T-helper 9 cell (primary cell): ENCODE measurements around the gene ETF1.

ENCODE experiments used
- DNase-seq: peaks from one replicate; pipeline ENCODE4 v3.0.0-alpha.2; 2020

Gene ETF1

DNA sequence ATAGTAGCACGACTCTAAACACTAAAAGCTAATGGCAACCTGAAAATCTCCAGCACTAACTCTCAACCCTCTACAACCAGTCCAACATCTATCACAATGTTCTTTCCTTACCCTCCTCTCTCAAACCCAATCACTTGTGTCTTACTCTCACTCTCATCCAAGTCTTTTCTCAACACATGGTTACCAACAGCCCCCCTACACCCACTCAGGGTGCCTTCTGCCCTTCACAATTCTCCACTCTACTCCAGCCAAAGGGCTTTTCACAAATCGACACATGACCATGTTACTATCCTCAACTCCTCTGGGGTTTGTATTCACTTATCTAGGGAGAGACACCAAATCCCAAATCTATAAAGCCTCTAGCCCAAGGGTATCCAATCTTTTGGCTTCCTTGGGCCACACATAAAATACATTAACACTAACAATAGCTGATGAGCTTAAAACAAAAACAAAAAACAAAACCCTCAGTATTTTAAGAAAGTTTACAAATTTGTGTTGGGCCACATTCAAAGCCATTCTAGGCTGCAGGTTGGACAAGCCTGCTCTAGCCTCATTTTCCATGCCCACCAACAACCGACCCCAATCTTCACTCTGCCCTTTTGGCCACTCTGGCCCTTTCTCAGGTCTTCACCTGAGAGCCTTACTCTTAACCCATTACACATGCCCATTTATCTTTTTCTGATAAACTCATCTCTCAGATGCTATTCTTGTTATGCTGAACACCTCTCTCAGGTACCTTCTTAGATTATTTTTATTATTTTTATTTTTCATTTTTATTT lies 20.5 kb upstream of the ETF1 start:
- DNase-seq: no peak

DNA sequence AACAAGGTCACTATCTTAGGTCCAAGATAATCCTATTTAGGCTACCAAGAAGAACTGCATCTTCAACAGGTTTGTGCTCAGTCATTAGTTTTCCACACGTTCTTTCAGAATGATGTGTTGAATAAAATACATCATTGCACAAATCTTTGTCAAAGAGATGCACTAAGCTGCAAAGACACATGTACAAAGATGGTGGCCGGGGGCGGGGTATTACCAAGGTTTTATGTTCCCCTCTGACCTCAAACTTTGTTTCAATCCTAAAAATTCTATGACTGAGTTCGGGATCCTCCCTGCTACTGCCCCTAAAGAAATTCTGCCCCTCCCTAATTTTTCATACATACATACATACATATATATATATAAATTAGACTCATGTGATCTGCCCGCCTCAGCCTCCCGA lies 17.9 kb upstream of the ETF1 start:
- no peak for DNase-seq

DNA sequence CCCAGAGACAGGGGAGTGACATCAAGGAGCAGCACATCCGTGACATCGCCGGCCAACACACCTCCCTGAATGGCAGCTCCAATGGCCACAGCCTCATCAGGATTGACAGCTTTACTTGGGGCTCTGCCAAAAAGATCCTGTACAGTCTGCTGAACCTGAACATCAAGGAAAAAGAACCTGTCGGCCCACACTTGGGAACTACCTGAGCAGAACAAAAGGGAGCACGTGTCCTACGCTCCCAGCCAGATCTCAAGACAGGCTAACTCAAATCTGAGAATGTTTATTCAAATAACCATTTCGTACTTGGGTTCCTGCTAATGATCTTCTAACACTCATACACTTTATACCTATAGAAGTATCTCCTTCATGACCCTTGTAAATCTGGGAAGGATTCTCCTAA lies 16.9 kb upstream of the ETF1 start:
- no peak for DNase-seq

DNA sequence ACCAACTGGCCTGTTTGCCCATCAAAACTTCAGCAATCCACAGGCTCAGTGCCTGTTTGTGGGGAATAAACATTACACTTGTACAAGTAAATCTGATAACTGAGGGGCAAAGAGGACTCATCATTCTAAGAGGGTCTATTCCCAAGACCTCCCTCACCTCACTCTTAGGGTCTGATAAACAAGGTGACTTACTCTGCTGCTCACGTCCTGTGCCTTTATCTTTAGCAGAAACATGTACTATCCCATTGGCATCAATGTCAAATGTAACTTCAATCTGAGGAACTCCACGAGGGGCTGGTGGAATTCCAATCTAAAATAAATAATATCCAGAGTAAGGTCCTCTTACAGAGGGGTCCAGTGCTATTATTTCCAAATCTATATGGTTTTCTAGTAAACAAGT lies 14.6 kb upstream of the ETF1 start:
- DNase-seq: no peak

DNA sequence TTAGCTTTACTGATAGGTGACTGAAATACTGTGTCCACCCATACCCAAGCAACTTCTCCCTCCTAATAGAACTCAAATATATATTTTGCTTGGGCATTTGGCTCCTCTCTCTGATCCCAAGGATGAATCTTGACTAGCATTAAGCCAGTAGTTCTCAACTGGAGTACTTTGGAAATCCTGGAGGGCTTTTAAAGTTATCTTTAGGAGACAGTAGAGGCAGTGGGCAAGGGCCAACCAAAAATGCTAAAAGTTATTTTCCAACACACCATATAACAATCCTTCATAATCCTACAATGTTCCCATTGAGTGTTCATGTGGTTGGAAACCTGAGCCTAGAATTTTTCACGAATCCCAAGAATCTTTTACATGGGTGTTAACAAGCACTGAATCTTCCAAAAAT lies 11.1 kb upstream of the ETF1 start:
- no peak for DNase-seq

DNA sequence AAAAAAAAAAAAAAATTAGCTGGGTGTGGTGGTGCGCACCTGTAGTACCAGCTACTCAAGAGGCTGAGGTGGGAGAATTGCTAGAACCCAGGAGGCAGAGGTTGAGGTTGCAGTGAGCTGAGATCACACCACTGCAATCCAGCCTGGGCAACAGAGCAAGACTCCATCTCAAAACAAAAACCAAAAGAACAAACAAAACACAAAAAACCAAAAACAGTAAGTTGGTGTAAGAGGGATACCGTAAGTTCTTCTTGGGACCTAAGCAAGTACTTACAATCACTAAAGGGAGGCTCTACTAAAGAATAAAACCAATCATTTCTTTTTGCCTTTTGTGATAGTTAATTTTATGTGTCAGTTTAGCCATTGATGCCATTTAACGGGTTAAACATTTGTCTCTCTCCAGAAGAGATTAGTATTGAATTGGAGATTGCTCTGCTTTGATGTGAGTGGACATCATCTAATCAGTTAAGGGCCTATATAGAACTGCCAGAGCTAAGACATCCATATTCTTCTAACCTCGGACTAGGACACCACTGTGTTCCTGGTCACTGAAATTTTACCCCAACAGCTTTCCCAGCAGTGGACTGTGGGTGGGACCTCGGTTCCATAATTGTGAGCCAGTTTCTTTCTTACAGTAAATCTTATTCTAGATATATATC lies 10.5 kb upstream of the ETF1 start:
- DNase-seq: no peak

DNA sequence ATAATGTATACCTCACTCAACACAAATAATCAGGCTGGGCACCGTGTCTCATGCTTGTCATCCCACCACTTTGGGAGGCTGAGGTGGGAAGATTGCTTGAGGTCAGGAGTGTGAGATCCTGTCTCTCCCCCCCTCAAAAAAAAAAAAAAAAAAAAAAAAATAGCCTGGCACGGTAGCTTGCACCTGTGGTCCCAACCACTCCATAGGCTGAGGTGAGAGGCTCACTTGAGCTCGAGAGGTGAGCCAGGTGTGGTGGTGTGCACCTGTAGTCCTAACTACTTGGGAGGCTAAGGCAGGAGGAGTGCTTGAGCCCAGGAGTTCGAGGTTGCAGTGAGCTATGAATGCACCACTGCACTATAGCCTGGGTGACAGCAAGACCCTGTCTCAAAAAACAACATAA lies 9.6 kb upstream of the ETF1 start:
- DNase-seq: no peak

DNA sequence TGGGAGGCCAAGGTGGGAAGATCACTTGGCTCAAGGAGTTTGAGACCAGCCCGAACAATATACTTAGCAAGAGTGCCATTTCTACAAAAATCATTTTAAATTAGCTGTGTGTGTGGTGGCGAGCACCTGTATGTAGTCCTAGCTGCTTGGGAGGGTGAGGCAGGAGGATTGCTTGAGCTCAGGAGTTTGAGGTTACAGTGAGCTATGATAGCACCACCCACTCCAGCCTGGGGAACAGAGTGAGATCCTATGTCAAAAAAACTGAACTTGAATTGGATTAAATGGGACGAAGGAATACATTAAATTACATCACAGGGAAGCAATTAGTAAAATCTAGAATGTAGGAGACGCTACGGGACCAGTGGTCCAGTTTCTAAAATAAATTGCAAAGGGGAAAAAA lies 6.4 kb upstream of the ETF1 start:
- DNase-seq: no peak

DNA sequence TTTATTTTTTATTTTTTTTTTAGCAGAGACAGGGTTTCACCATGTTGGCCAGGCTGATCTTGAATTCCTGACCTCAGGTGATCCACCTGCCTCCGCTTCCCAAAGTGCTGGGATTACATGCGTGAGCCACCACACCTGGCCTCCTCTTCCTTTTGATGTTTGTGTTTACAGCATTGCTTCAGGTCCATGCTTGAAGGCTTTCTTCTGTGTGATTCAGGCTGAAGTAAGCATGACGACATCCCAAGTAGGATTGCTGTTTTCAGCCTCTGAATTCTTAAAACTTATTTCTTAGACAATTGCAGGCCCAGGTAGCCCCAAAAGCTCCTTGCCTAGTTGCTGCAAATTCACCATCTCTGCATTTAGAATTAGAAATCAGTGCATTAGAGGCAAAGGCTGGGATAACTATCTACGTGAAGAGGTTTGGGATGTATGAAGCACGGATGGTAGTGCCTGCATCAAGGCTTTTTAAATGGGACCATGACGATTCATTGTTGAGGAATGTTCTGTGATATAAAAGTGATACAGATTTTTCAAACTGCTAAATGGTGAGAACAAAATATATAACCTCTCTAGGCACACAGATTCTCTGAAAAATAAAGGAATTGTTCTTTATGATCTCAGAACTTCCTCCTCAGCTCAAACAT lies 3.0 kb upstream of the ETF1 start:
- no peak for DNase-seq

DNA sequence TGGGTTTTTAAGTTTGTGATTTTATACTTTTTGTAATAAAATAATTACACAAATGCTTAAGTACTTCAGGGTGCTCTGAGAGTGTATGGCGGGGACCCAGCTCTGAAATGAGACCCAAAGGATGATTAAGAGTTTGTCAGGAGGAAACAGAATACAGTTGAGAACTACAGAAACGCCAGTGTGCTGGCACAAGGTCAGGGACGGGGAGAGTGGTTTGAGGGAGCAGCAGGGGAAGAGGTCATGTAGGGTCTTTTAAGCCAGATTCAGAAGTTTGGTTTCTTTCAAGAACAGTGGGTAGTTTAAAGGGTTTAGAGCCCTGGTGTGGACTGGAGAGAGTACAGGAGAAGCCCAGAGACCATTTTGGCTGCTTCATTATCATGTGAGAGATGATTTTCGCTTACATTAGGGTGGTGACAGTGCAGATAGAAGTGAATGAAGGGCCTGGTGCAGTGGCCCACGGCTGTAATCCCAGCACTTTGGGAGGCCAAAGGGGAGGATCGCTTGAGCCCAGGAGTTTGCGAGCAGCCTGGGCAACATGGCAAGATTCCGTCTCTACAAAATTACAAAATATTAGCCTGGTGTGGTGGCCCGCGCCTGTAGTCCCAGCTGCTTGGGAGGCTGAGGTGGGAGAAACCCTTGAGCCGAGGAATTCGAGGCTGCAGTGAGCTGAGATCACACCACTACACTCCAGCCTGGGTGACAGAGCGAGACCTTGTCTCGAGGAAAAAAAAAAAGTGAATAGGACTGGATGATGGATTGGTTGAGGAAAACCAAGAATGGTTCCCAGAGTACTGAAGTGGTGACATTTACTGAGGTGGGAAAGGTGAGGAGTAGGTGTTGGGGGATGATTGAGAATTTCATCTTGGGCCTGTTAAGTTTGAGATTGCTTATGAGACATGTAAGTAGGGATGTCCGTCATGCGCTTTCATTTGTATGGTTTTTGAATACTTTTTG lies 1.4 kb upstream of the ETF1 start:
- DNase-seq: no peak

DNA sequence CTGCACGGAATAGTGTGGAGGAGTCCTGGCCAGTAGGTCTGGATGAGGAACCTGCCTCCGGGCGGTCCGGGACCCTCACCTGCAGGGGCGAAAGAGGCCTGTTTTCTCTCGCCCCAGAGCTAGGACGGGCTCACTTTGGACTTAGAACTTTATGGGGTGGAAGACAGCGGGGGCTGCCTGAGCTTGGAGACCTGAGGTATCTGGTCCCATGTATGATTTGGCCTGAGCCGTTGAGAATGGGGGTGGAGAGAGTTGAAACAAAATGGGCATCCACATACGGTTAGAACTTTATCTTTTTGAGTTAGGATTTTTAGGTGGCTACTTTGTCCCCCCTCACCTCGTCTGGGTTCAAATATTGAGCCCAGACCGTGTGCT lies 681 bp upstream of the ETF1 start:
- DNase-seq: no peak

DNA sequence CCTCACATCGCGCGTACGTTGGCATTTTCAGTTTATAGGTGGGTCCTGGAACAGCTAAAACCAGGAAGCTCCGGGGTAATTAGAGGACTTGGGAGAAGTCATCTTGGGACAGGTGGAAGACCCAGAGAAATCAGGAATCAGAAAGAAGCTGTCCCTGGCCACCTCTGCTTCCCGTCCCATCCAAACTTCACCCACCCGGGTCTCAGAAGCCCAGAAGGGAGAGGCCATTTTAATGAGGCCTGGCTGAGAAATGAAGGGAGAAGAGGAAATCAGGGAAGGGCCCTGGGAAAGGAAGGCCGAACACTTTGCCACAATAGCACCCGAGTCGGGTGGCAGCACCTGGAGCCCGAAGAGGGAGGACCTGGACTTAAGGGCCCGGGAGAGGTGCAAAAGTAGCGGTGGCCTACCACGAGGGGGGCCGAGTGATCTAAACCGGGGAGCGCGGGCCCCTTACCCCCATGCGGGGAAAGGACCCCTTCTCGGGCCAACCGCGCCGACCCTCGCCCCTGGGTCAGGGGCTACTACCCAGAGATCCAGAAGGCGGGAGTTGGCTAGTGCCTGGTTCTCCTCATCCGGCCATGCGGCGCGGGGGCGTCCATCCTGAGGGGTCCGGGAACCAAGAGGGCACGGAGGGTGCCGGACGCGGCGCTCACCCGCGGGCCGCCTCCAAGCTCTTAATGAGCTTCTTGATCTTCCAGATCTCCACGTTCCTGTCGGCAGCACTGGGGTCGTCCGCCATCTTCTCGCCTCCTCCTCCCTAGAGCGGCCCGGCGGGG lies 668 bp downstream of the ETF1 start:
- peak; percentile 12 for DNase-seq

DNA sequence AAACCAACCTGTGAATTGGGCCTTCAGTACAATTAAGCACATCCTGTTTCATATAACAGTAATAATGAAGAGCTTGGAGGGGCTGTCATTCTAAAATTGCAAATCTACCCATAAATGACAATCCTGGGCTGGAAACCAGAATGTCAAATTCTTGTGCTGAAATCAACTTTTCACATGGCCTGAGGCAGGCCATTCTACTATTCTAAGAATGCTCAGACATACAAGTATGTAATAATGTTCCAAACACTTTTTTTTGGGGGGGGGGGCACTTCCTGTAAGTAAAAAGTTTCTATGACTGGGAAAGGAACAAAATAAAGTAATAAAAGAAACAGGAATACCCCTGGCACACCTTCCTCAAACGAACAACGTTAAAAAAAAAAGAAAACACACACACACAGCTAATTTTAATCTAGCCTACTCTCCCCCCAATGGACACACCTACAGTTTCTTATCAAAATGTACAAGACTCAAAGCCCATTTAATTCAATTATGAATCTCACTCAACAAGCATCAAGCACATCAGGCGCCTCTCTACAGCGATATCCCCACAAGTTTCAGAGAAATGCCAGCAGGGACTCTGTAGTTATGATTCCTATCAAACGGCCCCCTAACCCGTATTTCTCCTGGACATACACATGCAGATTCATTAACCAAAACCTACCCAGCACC lies 1.4 kb downstream of the ETF1 start:
- DNase-seq: no peak

DNA sequence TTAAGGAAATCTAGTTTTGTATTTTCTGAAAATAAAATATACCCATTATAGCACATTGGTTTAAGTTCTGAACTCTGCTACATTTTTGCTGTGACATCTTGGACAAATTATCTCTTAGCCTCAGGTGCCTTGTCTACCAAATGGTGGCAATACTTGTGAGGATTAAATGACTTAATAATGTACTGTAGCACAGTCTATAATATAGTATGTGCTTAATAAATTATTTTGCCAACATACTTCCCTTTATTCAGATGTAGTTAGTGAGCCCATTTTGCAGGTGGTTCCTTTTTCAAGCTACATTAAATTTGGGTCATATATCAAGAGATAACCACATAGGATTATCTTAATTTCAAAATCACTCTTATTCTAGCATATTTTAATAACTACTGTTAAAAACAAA lies 3.2 kb downstream of the ETF1 start:
- DNase-seq: no peak

DNA sequence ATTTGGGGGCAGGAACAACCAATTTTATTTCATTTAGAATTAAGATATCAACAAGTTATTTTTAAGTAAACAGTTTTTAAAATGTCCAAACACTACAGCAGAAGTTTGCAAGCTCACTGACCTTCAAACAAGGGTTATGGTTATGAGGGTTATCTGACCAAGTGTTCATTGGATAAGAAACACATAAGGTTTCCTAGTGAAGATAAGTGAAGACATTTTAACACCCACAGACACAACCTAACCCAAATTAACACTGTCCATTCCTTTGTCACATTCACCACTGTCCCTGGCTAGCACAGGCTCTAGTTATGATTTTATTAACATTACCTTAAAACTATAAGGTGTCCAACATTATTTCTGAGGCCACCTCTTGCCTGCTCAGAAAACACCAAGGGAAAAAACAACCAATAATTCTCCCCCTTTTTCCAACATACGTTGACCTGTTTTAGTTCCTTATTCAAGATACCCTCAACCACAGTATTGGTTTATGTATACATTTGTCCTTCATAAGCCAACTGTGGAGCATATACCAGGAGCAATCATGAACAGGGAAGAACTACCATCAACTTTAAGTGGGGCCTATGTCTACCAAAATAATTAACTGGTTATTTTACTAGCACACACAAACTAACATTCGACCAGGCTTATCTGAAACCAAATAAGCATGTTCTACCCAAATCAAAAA lies 4.0 kb downstream of the ETF1 start:
- DNase-seq: no peak

DNA sequence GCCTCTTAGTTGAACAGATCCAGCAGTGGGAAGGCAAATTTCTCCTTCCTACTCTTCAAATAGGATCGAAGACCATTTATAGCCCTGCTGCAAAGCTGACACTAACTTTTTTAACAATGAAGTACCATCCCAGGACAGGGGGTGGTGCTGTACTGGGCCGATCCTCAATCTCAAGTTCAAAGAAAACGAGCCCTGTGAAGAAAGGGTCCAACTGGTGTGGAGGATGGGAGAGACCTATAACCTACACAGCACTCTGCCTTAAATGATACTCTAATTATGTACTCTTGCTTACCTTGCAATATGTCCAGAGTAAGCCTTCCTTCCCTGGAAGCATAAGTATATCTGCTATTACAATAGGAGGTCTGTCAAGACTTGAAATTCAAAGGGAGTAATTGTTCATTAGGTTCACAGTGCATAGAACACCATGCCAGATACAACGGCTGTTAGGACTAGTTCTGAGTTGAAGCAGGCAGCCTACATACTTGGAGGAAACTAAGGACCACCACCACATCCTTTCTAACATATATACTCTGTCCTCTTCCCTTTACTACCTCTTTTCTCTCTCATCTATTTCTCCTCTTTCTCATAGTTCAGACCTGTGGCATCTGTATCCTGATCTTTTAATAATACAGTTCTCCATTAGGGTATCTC lies 6.2 kb downstream of the ETF1 start:
- no peak for DNase-seq

DNA sequence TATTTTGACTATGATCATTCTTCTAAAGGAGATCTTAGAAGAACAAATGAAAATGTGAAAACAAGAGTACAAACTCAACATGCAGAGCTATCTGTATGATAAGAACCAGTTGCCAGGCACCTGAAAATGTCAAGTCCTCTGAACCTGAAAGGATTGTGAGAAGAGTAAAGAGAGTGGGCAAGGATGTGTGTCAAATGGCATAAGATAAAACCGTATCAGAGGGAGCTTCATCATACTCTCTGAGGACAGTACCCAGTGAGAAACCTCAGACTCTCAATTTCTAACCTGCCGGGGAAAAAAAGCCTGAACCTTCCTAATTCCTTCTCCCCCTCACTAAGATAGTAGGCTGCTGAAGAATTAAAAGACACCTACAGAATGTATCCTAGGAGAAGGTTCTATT lies 6.8 kb downstream of the ETF1 start:
- DNase-seq: no peak

DNA sequence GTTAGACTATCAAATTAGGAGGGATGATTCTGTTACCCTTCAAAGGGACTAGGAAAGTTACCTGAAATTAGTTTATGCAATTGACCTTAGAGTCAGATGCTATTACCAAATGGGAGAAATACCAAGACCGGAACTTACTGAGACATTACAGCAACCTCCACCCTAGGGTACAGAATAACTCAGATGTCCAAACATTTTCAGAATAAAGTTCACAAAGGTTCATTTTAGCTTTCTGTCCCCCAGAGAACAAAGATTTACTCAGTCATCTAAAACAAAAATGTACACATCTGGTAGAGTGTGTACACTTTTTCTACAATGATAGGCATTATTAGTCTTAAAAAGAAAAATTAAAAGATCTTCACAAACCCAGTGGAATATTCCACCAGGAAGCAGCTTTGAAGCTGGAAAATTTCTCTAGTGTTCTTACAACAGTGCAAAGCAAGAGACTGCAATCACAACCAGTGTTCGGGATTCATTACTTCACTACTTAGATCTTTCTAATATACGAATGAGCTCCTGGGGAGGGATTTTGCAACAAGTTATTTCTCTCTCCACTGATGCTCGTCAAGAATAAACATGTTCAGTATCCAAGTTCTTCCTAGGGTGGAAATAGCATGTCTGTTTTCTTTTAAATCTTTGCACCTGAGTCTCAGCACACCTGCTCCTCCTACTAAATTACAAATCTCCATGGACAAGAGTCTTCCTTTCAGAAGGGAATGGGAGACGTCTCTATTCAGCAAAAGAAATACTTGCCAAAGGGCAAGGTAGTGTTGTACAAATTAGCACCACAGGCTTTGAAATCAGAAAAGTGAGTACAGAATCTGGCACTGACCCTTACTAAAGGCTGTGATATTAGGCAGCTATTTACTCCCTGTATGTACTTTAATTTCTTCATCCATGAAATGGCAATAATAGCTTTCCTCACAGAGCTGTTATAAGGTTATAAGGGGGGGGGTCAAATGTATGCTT lies 8.8 kb downstream of the ETF1 start:
- no peak for DNase-seq

DNA sequence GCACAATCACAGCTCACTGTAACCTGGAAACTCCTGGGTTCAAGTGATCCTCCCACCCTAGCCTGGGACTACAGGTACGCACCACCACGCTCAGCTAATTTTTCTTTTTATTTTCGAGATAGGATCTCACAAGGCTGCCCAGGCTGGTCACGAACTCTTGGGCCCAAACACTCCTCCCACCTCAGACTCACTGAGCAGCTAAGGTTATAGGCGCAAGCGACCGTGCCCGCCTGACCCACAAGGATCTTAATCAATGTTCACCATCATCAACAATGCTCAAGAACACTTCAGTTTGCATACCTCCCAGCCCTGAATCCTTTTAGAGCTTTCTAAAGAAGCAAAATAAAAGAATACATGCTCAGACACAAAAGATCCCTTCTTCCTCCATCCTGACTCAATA lies 13.2 kb downstream of the ETF1 start:
- no peak for DNase-seq
